Karpas-422 (cell line): Measurements from ENCODE around the gene PRR23B. TPM values are rescaled to one million over a fixed set of nuclear protein-coding genes. Genes with fewer than 3 reads are reported as not detected.

Experiments
- DNase-seq: peaks from one replicate; pipeline ENCODE4 v3.0.0-alpha.2; 2015
- H2AFZ ChIP-seq: fragments of 200-600 bp; sonication (generic); 2 replicates; pipeline ENCODE4 v1.6.1; 2014; ENCODE audit warnings: antibody characterized with exemption, low read length, mixed read lengths
- H3K27ac ChIP-seq: fragments of 200-600 bp; sonication (generic); 2 replicates; pipeline ENCODE4 v1.5.1; 2014; ENCODE audit warnings: mild to moderate bottlenecking, low read length, moderate library complexity
- H3K27me3 ChIP-seq: fragments of 200-600 bp; sonication (generic); 2 replicates; pipeline ENCODE4 v1.6.1; 2014; ENCODE audit warnings: low read length, mixed read lengths
- H3K36me3 ChIP-seq: fragments of 200-600 bp; sonication (generic); 2 replicates; pipeline ENCODE4 v1.6.1; 2014; ENCODE audit warnings: low read length, mixed read lengths; ENCODE audit not compliant: insufficient read depth
- H3K4me1 ChIP-seq: fragments of 200-600 bp; sonication (generic); 2 replicates; pipeline ENCODE4 v1.6.1; 2014; ENCODE audit warnings: mild to moderate bottlenecking, low read length, mixed read lengths
- H3K4me2 ChIP-seq: fragments of 200-600 bp; sonication (generic); 2 replicates; pipeline ENCODE4 v1.6.1; 2014; ENCODE audit warnings: low read length, low read depth, mild to moderate bottlenecking; ENCODE audit not compliant: poor library complexity, severe bottlenecking
- H3K4me3 ChIP-seq: fragments of 200-600 bp; sonication (generic); 2 replicates; pipeline ENCODE4 v1.5.1; 2014; ENCODE audit warnings: mild to moderate bottlenecking, antibody characterized with exemption, low read length, mixed read lengths
- H3K79me2 ChIP-seq: fragments of 200-600 bp; sonication (generic); 2 replicates; pipeline ENCODE4 v1.6.1; 2014; ENCODE audit warnings: mild to moderate bottlenecking, low read length, mixed read lengths
- H3K9ac ChIP-seq: fragments of 200-600 bp; sonication (generic); 2 replicates; pipeline ENCODE4 v1.6.0; 2014; ENCODE audit warnings: low read length
- H3K9me2 ChIP-seq: fragments of 200-600 bp; sonication (generic), shearing (Covaris generic); replicated peaks from 2 replicates; pipeline ENCODE4 v1.6.0; 2014; ENCODE audit warnings: mild to moderate bottlenecking, low read length, moderate library complexity; ENCODE audit not compliant: insufficient read depth
- H3K9me3 ChIP-seq: fragments of 300-700, 200-600 bp; sonication (generic); 2 replicates; pipeline ENCODE4 v1.6.1; 2014; ENCODE audit warnings: low read length, mixed read lengths
- H4K20me1 ChIP-seq: fragments of 200-600 bp; sonication (generic); 2 replicates; pipeline ENCODE4 v1.6.1; 2014; ENCODE audit warnings: mild to moderate bottlenecking, antibody characterized with exemption, low read length, low read depth; ENCODE audit not compliant: insufficient read depth
- total RNA-seq: library from RNA; depleted of rRNA; stranded (reverse); fragments of >200 nt; shearing (Covaris generic); gene quantifications from 2 replicates; pipeline ENCODE4 v1.2.3, GENCODE V29; 2014; ENCODE audit warnings: low replicate concordance

Gene PRR23B
- total RNA-seq, 1 experiment from 2014 or later, result not detected

- H3K36me3 ChIP-seq, result no peaks in the 10 kb centered on the region
- H4K20me1 ChIP-seq, result no peaks in the 10 kb centered on the region
- H3K4me2 ChIP-seq, result no peak overlapping the region
- no peaks in the 10 kb centered on the region for H3K9me3 ChIP-seq
- no peak overlapping the region for H3K4me3 ChIP-seq
- no peak overlapping the region for H3K9ac ChIP-seq
- no peaks in the 10 kb centered on the region for H3K79me2 ChIP-seq
- no peak for DNase-seq
- no peaks in the 10 kb centered on the region for H3K9me2 ChIP-seq
- H3K4me1 ChIP-seq, result no peaks in the 10 kb centered on the region
- H3K27me3 ChIP-seq, result no peaks in the 10 kb centered on the region
- no peak overlapping the region for H3K27ac ChIP-seq
- no peak overlapping the region for H2AFZ ChIP-seq
Observed at GRCh38 chr3:138985932-138986331, 34.8 kb downstream of the PRR23B start.

- Histone ChIP-seq H2AFZ (no peak overlapping the region), H3K9ac (no peak overlapping the region), H3K4me2 (no peak overlapping the region), H3K27ac (no peak overlapping the region), H3K4me1 (no peaks in the 10 kb centered on the region), H3K9me2 (no peaks in the 10 kb centered on the region), H3K27me3 (no peaks in the 10 kb centered on the region), H3K36me3 (no peaks in the 10 kb centered on the region), H3K79me2 (no peaks in the 10 kb centered on the region), H3K4me3 (no peak overlapping the region), H4K20me1 (no peaks in the 10 kb centered on the region), H3K9me3 (no peaks in the 10 kb centered on the region)
- no peak for DNase-seq
Observed at GRCh38 chr3:138984816-138985215, 35.9 kb downstream of the PRR23B start.

GRCh38 chr3:138976047-138976446, 44.7 kb downstream of the PRR23B start:
- Histone ChIP-seq H3K4me1 (no peaks in the 10 kb centered on the region), H3K9ac (no peak overlapping the region), H3K9me3 (no peaks in the 10 kb centered on the region), H3K4me2 (no peak overlapping the region), H3K27ac (no peak overlapping the region), H4K20me1 (no peaks in the 10 kb centered on the region), H3K27me3 (no peaks in the 10 kb centered on the region), H3K36me3 (no peaks in the 10 kb centered on the region), H3K4me3 (no peak overlapping the region), H3K9me2 (no peaks in the 10 kb centered on the region), H2AFZ (no peak overlapping the region), H3K79me2 (no peaks in the 10 kb centered on the region)
- no peak for DNase-seq

- no peaks in the 10 kb centered on the region for H3K27me3 ChIP-seq
- no peaks in the 10 kb centered on the region for H3K4me1 ChIP-seq
- no peaks in the 10 kb centered on the region for H3K36me3 ChIP-seq
- H3K4me2 ChIP-seq, result no peak overlapping the region
- H3K9me2 ChIP-seq, result no peaks in the 10 kb centered on the region
- no peaks in the 10 kb centered on the region for H3K79me2 ChIP-seq
- H3K4me3 ChIP-seq, result no peak overlapping the region
- H4K20me1 ChIP-seq, result no peaks in the 10 kb centered on the region
- H2AFZ ChIP-seq, result no peak overlapping the region
- no peaks in the 10 kb centered on the region for H3K9me3 ChIP-seq
- DNase-seq, result no peak
- H3K9ac ChIP-seq, result no peak overlapping the region
- no peak overlapping the region for H3K27ac ChIP-seq
Observed at GRCh38 chr3:138975351-138975750, 45.4 kb downstream of the PRR23B start.

- no peak overlapping the region for H3K4me2 ChIP-seq
- no peaks in the 10 kb centered on the region for H3K36me3 ChIP-seq
- H4K20me1 ChIP-seq, result no peaks in the 10 kb centered on the region
- no peaks in the 10 kb centered on the region for H3K79me2 ChIP-seq
- no peak for DNase-seq
- H3K4me1 ChIP-seq, result no peaks in the 10 kb centered on the region
- H3K9ac ChIP-seq, result no peak overlapping the region
- no peak overlapping the region for H3K4me3 ChIP-seq
- H3K9me3 ChIP-seq, result no peaks in the 10 kb centered on the region
- H2AFZ ChIP-seq, result no peak overlapping the region
- H3K27ac ChIP-seq, result no peak overlapping the region
- H3K27me3 ChIP-seq, result no peaks in the 10 kb centered on the region
- no peaks in the 10 kb centered on the region for H3K9me2 ChIP-seq
Observed at GRCh38 chr3:138974462-138974861, 46.3 kb downstream of the PRR23B start.

GRCh38 chr3:138972941-138973340, 47.8 kb downstream of the PRR23B start:
- H3K79me2 ChIP-seq, result no peaks in the 10 kb centered on the region
- no peak overlapping the region for H2AFZ ChIP-seq
- H3K4me3 ChIP-seq, result no peak overlapping the region
- H3K27ac ChIP-seq, result no peak overlapping the region
- H3K9me3 ChIP-seq, result no peaks in the 10 kb centered on the region
- H3K36me3 ChIP-seq, result no peaks in the 10 kb centered on the region
- H3K9ac ChIP-seq, result no peak overlapping the region
- DNase-seq, result no peak
- H3K9me2 ChIP-seq, result no peaks in the 10 kb centered on the region
- no peak overlapping the region for H3K4me2 ChIP-seq
- H3K4me1 ChIP-seq, result no peaks in the 10 kb centered on the region
- no peaks in the 10 kb centered on the region for H3K27me3 ChIP-seq
- H4K20me1 ChIP-seq, result no peaks in the 10 kb centered on the region

- Histone ChIP-seq H3K4me2 (no peak overlapping the region), H3K79me2 (no peaks in the 10 kb centered on the region), H3K27me3 (no peaks in the 10 kb centered on the region), H3K36me3 (no peaks in the 10 kb centered on the region), H3K9me2 (no peaks in the 10 kb centered on the region), H3K4me1 (no peaks in the 10 kb centered on the region), H2AFZ (no peak overlapping the region), H3K27ac (no peak overlapping the region), H3K4me3 (no peak overlapping the region), H3K9ac (no peak overlapping the region), H4K20me1 (no peaks in the 10 kb centered on the region), H3K9me3 (no peaks in the 10 kb centered on the region)
- DNase-seq, result no peak
Observed at GRCh38 chr3:138971766-138972320, 48.9 kb downstream of the PRR23B start.
